Measurements from ENCODE around the gene ATAD3C.
A peak's percentile ranks its signal among the peaks of the same experiment; 100 is the strongest.
"Not testable (repeated sequence)": the region's sequence is repeated elsewhere in the genome, so short reads cannot be mapped to it uniquely, and the experiment has no call there.

Gene ATAD3C

GRCh38 chr1:1432274-1432950 is 17.1 kb upstream of the ATAD3C start:
- no peak for DNase-seq (ENCODE audit: low read depth)

GRCh38 chr1:1432951-1433803 is 16.3 kb upstream of the ATAD3C start:
- DNase-seq (ENCODE audit: low read depth), result no peak

GRCh38 chr1:1433804-1434130 is 15.7 kb upstream of the ATAD3C start:
- no peak for DNase-seq (ENCODE audit: low read depth)

GRCh38 chr1:1434131-1434823 is 15.2 kb upstream of the ATAD3C start:
- DNase-seq (ENCODE audit: low read depth), result no peak

GRCh38 chr1:1434824-1435105 is 14.7 kb upstream of the ATAD3C start:
- no peak for DNase-seq (ENCODE audit: low read depth)

- DNase-seq (ENCODE audit: low read depth), result peak; percentile 20
These were observed 14.2 kb upstream of the ATAD3C start, which contains the start of gene VWA1 for GRCh38 chr1:1435106-1435903. Gene VWA1 (plus strand): TSS chr1:1435690. CDS start chr1:1435749, 59 bp downstream.

- DNase-seq (ENCODE audit: low read depth), result no peak
These were observed 13.4 kb upstream of the ATAD3C start for GRCh38 chr1:1435911-1436629.

GRCh38 chr1:1436630-1437032 is 12.9 kb upstream of the ATAD3C start:
- DNase-seq (ENCODE audit: low read depth), result no peak

- no peak for DNase-seq (ENCODE audit: low read depth)
These were observed 12.2 kb upstream of the ATAD3C start for GRCh38 chr1:1437033-1437903.

GRCh38 chr1:1437904-1438376 is 11.5 kb upstream of the ATAD3C start:
- DNase-seq (ENCODE audit: low read depth), result no peak

- DNase-seq (ENCODE audit: low read depth), result no peak
These were observed 10.7 kb upstream of the ATAD3C start for GRCh38 chr1:1438531-1439381.

GRCh38 chr1:1439546-1440261 is 9.8 kb upstream of the ATAD3C start:
- no peak for DNase-seq (ENCODE audit: low read depth)

- DNase-seq (ENCODE audit: low read depth), result no peak
These were observed 9.1 kb upstream of the ATAD3C start for GRCh38 chr1:1440262-1441001.

GRCh38 chr1:1441002-1441888 is 8.2 kb upstream of the ATAD3C start:
- DNase-seq (ENCODE audit: low read depth), result peak; percentile 29

GRCh38 chr1:1442069-1442770 is 7.3 kb upstream of the ATAD3C start:
- DNase-seq (ENCODE audit: low read depth), result no peak

GRCh38 chr1:1446631-1447030 is 2.9 kb upstream of the ATAD3C start:
- not testable (repeated sequence) for DNase-seq (ENCODE audit: low read depth)

Measured in stimulated activated CD8-positive, alpha-beta memory T cell treated with anti-CD3 and anti-CD28 coated beads, Interleukin-12 subunit alpha, Interleukin-12 subunit beta, amount 100 ng/mL, for 1 hour (primary cell).